Esophagus squamous epithelium (tissue), 5 donors: ENCODE data around the gene CDH13. TPM values are rescaled to one million over a fixed set of nuclear protein-coding genes. Genes with fewer than 3 reads are reported as not detected.

Source experiments
- DNase-seq: peaks from one replicate; lab custom pipeline; 2025; lab: John Stamatoyannopoulos, UW
- H3K27ac ChIP-seq, 4 donors: fragments of 200-600 bp; sonication (generic); one replicate each; pipeline ENCODE4 v1.5.1; 2016 to 2019; ENCODE audit warnings: mild to moderate bottlenecking in 1 of 4
- H3K27me3 ChIP-seq, 4 donors: fragments of 200-600 bp; sonication (generic); 1 replicate in 3 of 4; 2 replicates in 1 of 4; pipeline versions ENCODE4 v1.5.1 to v1.6.0; 2017 to 2021; ENCODE audit warnings: antibody characterized with exemption in 1 of 4
- H3K36me3 ChIP-seq, 3 donors: fragments of 200-600 bp; sonication (generic); one replicate each; pipeline ENCODE4 v1.5.1; 2016 to 2019
- H3K4me1 ChIP-seq, 3 donors: fragments of 200-600 bp; sonication (generic); one replicate each; pipeline ENCODE4 v1.5.1; 2017 to 2019
- H3K4me3 ChIP-seq, 4 donors: fragments of 200-600 bp; sonication (generic); 1 replicate in 3 of 4; 2 replicates in 1 of 4; pipeline ENCODE4 v1.5.1; 2016 to 2019; ENCODE audit warnings: mild to moderate bottlenecking in 2 of 4, moderate library complexity in 1 of 4
- H3K9me3 ChIP-seq, 3 donors: fragments of 200-600 bp; sonication (generic); one replicate each; pipeline ENCODE4 v1.5.1; 2016 to 2019
- CTCF ChIP-seq, 6 experiments: fragments of 450-650 bp in 4 of 6; fragments of 200-600 bp in 2 of 6; sonication (generic) in 2 of 6; IDR thresholded peaks; one replicate each; pipeline ENCODE4 v1.5.1; 2016 to 2019; ENCODE audit warnings: antibody characterized with exemption in 6 of 6, mild to moderate bottlenecking in 4 of 6, moderate library complexity in 4 of 6
- POLR2A ChIP-seq, 4 donors: fragments of 450-650 bp; IDR thresholded peaks; one replicate each; pipeline ENCODE4 v1.6.1; 2017; ENCODE audit warnings: antibody characterized with exemption in 4 of 4, mild to moderate bottlenecking in 4 of 4, moderate library complexity in 3 of 4
- WGBS, 2 donors: methylation state at CpG; one replicate each; pipeline ENCODE4 v1.1.5; 2018; 5-methylcytosine and 5-hydroxymethylcytosine counted together
- intact Hi-C: fragments of 100-400 bp; cut with DNase I; formaldehyde crosslinking; loops from one replicate; pipeline ENCODE4 v1.15.0; 2022
- total RNA-seq, 4 donors: library from RNA; depleted of rRNA; stranded (reverse); fragments of >200 nt; gene quantifications; one replicate each; pipeline ENCODE4 v1.1.0, GENCODE V29; 2016
- donor health status: DM: yes; HTN: yes; CAD: no.

The CDH13 gene
- total RNA-seq, 4 donors from 2014 or later: 6.9 to 31.9 (median 21.1) TPM

DNA sequence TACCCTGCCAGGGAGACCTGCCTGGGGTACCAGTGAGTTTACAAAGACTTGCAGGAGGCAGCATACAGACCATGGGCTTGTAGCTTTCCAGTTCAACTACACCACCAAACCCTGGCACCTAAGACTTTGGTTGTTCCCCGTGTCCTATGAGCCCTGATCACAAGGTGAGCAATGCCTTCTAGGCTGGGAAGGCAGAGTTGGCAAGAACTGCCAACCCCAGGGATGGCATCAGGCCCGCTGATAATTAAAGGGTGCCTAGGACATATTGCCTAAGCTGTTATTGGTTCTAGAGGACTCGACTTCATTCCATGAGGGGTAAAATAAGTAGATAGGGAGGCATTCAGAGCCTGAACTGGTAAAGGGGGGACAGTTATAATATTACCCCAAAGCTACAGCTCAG lies 41.3 kb downstream of the CDH13 start:
- H3K4me1 ChIP-seq: no peaks in the 10 kb centered on the region
- no peaks in the 10 kb centered on the region for H3K36me3 ChIP-seq
- 65 to 88% methylated on average over 2 to 3 of the region's 3 CpGs for WGBS, 2 donors
- intact Hi-C loops: no loop called here
- DNase-seq: no peak
- H3K27me3 ChIP-seq: peaks cover 0 to 6% (median 0%) of the 10 kb centered on the region in 4 donors
- no peaks in the 10 kb centered on the region for H3K9me3 ChIP-seq
- no peak overlapping the region for H3K27ac ChIP-seq
- H3K4me3 ChIP-seq: no peak overlapping the region
- TF ChIP-seq POLR2A (IDR thresholded peaks at IDR 0.05): no peak
- no peak for TF ChIP-seq CTCF (IDR thresholded peaks at IDR 0.05)

- 74 to 88% methylated on average over 3 of the region's 3 CpGs for WGBS, 2 donors
- no peaks in the 10 kb centered on the region for H3K27me3 ChIP-seq
- intact Hi-C loops: no loop called here
- no peaks in the 10 kb centered on the region for H3K9me3 ChIP-seq
- no peak overlapping the region for H3K4me3 ChIP-seq
- H3K27ac ChIP-seq: no peak overlapping the region
- TF ChIP-seq CTCF (IDR thresholded peaks at IDR 0.05) (peak in 4 of 6 experiments; percentile 11 to 30 (median 26)), POLR2A (IDR thresholded peaks at IDR 0.05) (no peak)
- DNase-seq: no peak
- H3K36me3 ChIP-seq: no peaks in the 10 kb centered on the region
- H3K4me1 ChIP-seq: no peaks in the 10 kb centered on the region
Measured at GRCh38 chr16:82671741-82672140, 45.0 kb downstream of the CDH13 start.

GRCh38 chr16:82672676-82673075 lies 45.9 kb downstream of the CDH13 start:
- H3K36me3 ChIP-seq: no peaks in the 10 kb centered on the region
- WGBS, 2 donors: 85 to 93% methylated on average over 3 of the region's 3 CpGs
- H3K9me3 ChIP-seq: no peaks in the 10 kb centered on the region
- TF ChIP-seq CTCF (IDR thresholded peaks at IDR 0.05) (no peak), POLR2A (IDR thresholded peaks at IDR 0.05) (no peak)
- H3K27ac ChIP-seq: no peak overlapping the region
- intact Hi-C loops: no loop called here
- no peaks in the 10 kb centered on the region for H3K4me1 ChIP-seq
- no peak overlapping the region for H3K4me3 ChIP-seq
- no peak for DNase-seq
- no peaks in the 10 kb centered on the region for H3K27me3 ChIP-seq

DNA sequence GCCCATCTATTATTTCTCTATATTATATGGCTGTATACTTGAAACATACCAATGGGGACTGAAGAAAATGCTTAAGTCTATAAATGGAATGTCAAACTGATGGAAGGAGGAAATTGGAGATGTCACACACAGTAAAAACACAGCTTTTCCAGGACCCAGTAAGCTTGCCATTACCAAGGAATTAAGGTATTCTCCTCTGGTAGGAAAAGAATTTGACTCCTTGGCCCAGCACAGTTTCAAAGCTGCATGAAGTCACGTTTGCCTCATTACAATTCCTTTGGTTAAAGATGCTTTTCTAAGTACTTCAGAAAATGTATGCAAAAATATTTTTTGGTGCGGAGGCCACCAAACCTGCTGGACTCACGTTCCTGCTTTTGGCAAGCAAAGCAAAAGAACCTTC lies 48.5 kb downstream of the CDH13 start:
- Histone ChIP-seq H3K36me3 (no peaks in the 10 kb centered on the region), H3K4me1 (no peaks in the 10 kb centered on the region), H3K9me3 (no peaks in the 10 kb centered on the region), H3K27me3 (no peaks in the 10 kb centered on the region), H3K27ac (no peak overlapping the region), H3K4me3 (no peak overlapping the region)
- no peak for DNase-seq
- WGBS, 2 donors: 70 to 72% methylated on average over 3 of the region's 3 CpGs
- TF ChIP-seq CTCF (IDR thresholded peaks at IDR 0.05) (no peak), POLR2A (IDR thresholded peaks at IDR 0.05) (no peak)
- intact Hi-C loops: no loop called here

DNA sequence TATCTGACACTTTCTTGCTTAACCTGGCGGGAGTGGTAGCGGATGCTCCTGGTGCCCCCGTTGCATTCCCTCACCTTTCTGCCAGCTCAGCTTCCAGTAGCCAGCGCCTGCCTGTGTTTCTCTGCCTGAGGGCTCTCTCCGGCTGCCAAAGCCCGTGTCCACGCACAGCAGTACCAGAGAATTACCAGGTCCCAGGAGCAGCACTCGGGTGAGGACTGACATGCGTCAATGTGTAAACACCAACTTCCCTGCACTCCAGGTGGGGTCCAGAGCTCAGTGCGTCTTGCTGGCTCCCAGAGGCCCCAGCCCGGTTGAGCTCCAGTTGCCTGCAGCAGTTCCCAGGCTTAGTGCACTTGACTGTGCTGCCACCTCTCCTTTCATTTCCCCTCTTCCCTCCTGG lies 54.8 kb downstream of the CDH13 start:
- no peak for DNase-seq
- H3K27me3 ChIP-seq: no peaks in the 10 kb centered on the region
- 59 to 85% methylated on average over 10 to 11 of the region's 11 CpGs for WGBS, 2 donors
- no peak for TF ChIP-seq CTCF (IDR thresholded peaks at IDR 0.05)
- TF ChIP-seq POLR2A (IDR thresholded peaks at IDR 0.05): no peak
- H3K9me3 ChIP-seq: no peaks in the 10 kb centered on the region
- H3K36me3 ChIP-seq: no peaks in the 10 kb centered on the region
- no peak overlapping the region for H3K27ac ChIP-seq
- H3K4me3 ChIP-seq: no peak overlapping the region
- no peaks in the 10 kb centered on the region for H3K4me1 ChIP-seq
- intact Hi-C loops: no loop called here
